Endothelial cell (in vitro differentiated cells): Measurements from ENCODE around the gene ITPR3. TPM values are rescaled to one million over a fixed set of nuclear protein-coding genes. Genes with fewer than 3 reads are reported as not detected.
"Not testable (repeated sequence)": the region's sequence is repeated elsewhere in the genome, so short reads cannot be mapped to it uniquely, and the experiment has no call there.

Source experiments
- DNase-seq: peaks from one replicate; pipeline ENCODE4 v3.0.0; 2021; ENCODE audit warnings: low spot score
- H3K27ac Mint-ChIP-seq: one replicate; pipeline ENCODE4 v1.8.0; 2021; ENCODE audit warnings: mixed read lengths, inconsistent platforms; ENCODE audit not compliant: unreplicated experiment
- H3K27me3 Mint-ChIP-seq: one replicate; pipeline ENCODE4 v1.8.0; 2021; ENCODE audit warnings: mild to moderate bottlenecking, moderate library complexity, mixed read lengths, inconsistent platforms; ENCODE audit not compliant: unreplicated experiment
- H3K36me3 Mint-ChIP-seq: one replicate; pipeline ENCODE4 v1.8.0; 2021; ENCODE audit warnings: mild to moderate bottlenecking, low read depth, mixed read lengths, inconsistent platforms; ENCODE audit not compliant: unreplicated experiment
- H3K4me1 Mint-ChIP-seq: one replicate; pipeline ENCODE4 v1.8.0; 2021; ENCODE audit warnings: mild to moderate bottlenecking, mixed read lengths, inconsistent platforms; ENCODE audit not compliant: unreplicated experiment
- H3K4me3 Mint-ChIP-seq: one replicate; pipeline ENCODE4 v1.8.0; 2021; ENCODE audit warnings: mild to moderate bottlenecking, mixed read lengths, inconsistent platforms; ENCODE audit not compliant: unreplicated experiment
- H3K9me3 Mint-ChIP-seq: one replicate; pipeline ENCODE4 v1.8.0; 2021; ENCODE audit warnings: mixed read lengths, inconsistent platforms; ENCODE audit not compliant: unreplicated experiment
- CTCF ChIP-seq: fragments of 200-600 bp; sonication (generic); IDR thresholded peaks from one replicate; pipeline ENCODE4 v1.5.0; 2021; ENCODE audit warnings: antibody characterized with exemption; ENCODE audit not compliant: unreplicated experiment
- total RNA-seq: library from RNA; stranded (reverse); fragmentation: NEBNext Ultra II Directional; extraction: Animal tissue kit (Norgen Biotek cat#: 25700); gene quantifications from one replicate; pipeline ENCODE4 v1.2.1, GENCODE V29; 2021; ENCODE audit not compliant: unreplicated experiment

The ITPR3 gene
- total RNA-seq, 1 donor from 2014 or later = 124 TPM

- H3K9me3 Mint-ChIP-seq = no peaks in the 10 kb centered on the region
Measured at GRCh38 chr6:33595001-33595846, 25.9 kb upstream of the ITPR3 start.

GRCh38 chr6:33596894-33597293 is 24.2 kb upstream of the ITPR3 start:
- not testable (repeated sequence) for H3K4me3 Mint-ChIP-seq, DNase-seq, H3K36me3 Mint-ChIP-seq, H3K9me3 Mint-ChIP-seq, H3K27ac Mint-ChIP-seq
- Mint-ChIP-seq H3K4me1 (peaks cover 17% of the 10 kb centered on the region), H3K27me3 (peaks cover 12% of the 10 kb centered on the region)

More at GRCh38 chr6:33595001-33595846, 25.9 kb upstream of the ITPR3 start:
- no peak for DNase-seq
- no peak for TF ChIP-seq CTCF
- no peak overlapping the region for H3K27ac Mint-ChIP-seq
- no peaks in the 10 kb centered on the region for H3K36me3 Mint-ChIP-seq
- no peak overlapping the region for H3K4me3 Mint-ChIP-seq
- H3K27me3 Mint-ChIP-seq = peaks cover 14% of the 10 kb centered on the region
- H3K4me1 Mint-ChIP-seq = peaks cover 30% of the 10 kb centered on the region

- Mint-ChIP-seq H3K27ac (no peak overlapping the region), H3K9me3 (no peaks in the 10 kb centered on the region), H3K36me3 (no peaks in the 10 kb centered on the region), H3K4me1 (peaks cover 9% of the 10 kb centered on the region), H3K4me3 (no peak overlapping the region), H3K27me3 (peaks cover 10% of the 10 kb centered on the region)
- no peak for DNase-seq
- TF ChIP-seq CTCF = no peak
Measured at GRCh38 chr6:33597551-33598322, 23.4 kb upstream of the ITPR3 start.

- no peak for DNase-seq
- Mint-ChIP-seq H3K4me3 (no peak overlapping the region), H3K27ac (no peak overlapping the region), H3K27me3 (peaks cover 8% of the 10 kb centered on the region), H3K4me1 (peaks cover 3% of the 10 kb centered on the region), H3K36me3 (no peaks in the 10 kb centered on the region), H3K9me3 (no peaks in the 10 kb centered on the region)
- TF ChIP-seq CTCF = no peak
Measured at GRCh38 chr6:33599413-33599938, 21.6 kb upstream of the ITPR3 start.

- Mint-ChIP-seq H3K27ac (no peak overlapping the region), H3K4me1 (peaks cover 3% of the 10 kb centered on the region), H3K4me3 (no peak overlapping the region), H3K36me3 (no peaks in the 10 kb centered on the region), H3K9me3 (no peaks in the 10 kb centered on the region), H3K27me3 (peaks cover 6% of the 10 kb centered on the region)
- no peak for DNase-seq
- TF ChIP-seq CTCF = no peak
Measured at GRCh38 chr6:33600761-33601160, 20.4 kb upstream of the ITPR3 start.
